IMR-90 (cell line): ENCODE data around the gene CEACAM6.

Experiments
- BHLHE40 ChIP-seq: fragments of 150-350 bp; IDR thresholded peaks from 2 replicates; pipeline ENCODE4 v1.6.1; 2016; ENCODE audit warnings: mild to moderate bottlenecking, low read depth, low read length
- CEBPB ChIP-seq: IDR thresholded peaks from 2 replicates; pipeline ENCODE4 v1.6.1; 2012; ENCODE audit warnings: low read depth, low read length, improper control_type of control experiment
- CHD1 ChIP-seq: IDR thresholded peaks from 2 replicates; pipeline ENCODE4 v1.6.1; 2012; ENCODE audit warnings: low read depth, low read length, improper control_type of control experiment
- FOS ChIP-seq: fragments of 150-350 bp; IDR thresholded peaks from 2 replicates; pipeline ENCODE4 v1.6.1; 2016; ENCODE audit warnings: low read depth, low read length
- MAFK ChIP-seq: IDR thresholded peaks from 2 replicates; pipeline ENCODE4 v1.6.1; 2012; ENCODE audit warnings: low read depth, low read length, improper control_type of control experiment
- MXI1 ChIP-seq: IDR thresholded peaks from 2 replicates; pipeline ENCODE4 v1.6.1; 2012; ENCODE audit warnings: low read depth, mild to moderate bottlenecking, low read length, moderate library complexity, borderline replicate concordance
- POLR2A ChIP-seq: IDR thresholded peaks from 2 replicates; pipeline ENCODE4 v1.6.1; 2012; ENCODE audit warnings: mild to moderate bottlenecking, low read depth, low read length
- RAD21 ChIP-seq: IDR thresholded peaks from 2 replicates; pipeline ENCODE4 v1.6.1; 2012; ENCODE audit warnings: low read length, improper control_type of control experiment
- RCOR1 ChIP-seq: IDR thresholded peaks from 2 replicates; pipeline ENCODE4 v1.6.1; 2012; ENCODE audit warnings: mild to moderate bottlenecking, low read length, improper control_type of control experiment; ENCODE audit not compliant: insufficient replicate concordance
- RFX5 ChIP-seq: IDR thresholded peaks from 2 replicates; pipeline ENCODE4 v1.8.0; 2012; ENCODE audit warnings: low read depth, mild to moderate bottlenecking, low read length, moderate library complexity
- SMC3 ChIP-seq: fragments of 150-350 bp; IDR thresholded peaks from 2 replicates; pipeline ENCODE4 v1.6.1; 2016; ENCODE audit warnings: low read depth, mild to moderate bottlenecking, antibody characterized with exemption, low read length, moderate library complexity
- USF2 ChIP-seq: fragments of 150-350 bp; IDR thresholded peaks from 2 replicates; pipeline ENCODE4 v1.6.1; 2017; ENCODE audit warnings: mild to moderate bottlenecking, antibody characterized with exemption, low read length, low read depth
- TF ChIP-seq, protein P1 (sequence below): conservative IDR thresholded peaks from 2 replicates; pipeline ENCODE4 v1.5.1; 2012; ENCODE audit warnings: mild to moderate bottlenecking, low read depth, low read length, improper control_type of control experiment
- TF ChIP-seq, protein P2 (sequence below): fragments of 150-350 bp; IDR thresholded peaks from 2 replicates; pipeline ENCODE4 v1.6.1; 2016; ENCODE audit warnings: low read depth, mild to moderate bottlenecking, low read length, moderate library complexity, borderline replicate concordance

DNA sequence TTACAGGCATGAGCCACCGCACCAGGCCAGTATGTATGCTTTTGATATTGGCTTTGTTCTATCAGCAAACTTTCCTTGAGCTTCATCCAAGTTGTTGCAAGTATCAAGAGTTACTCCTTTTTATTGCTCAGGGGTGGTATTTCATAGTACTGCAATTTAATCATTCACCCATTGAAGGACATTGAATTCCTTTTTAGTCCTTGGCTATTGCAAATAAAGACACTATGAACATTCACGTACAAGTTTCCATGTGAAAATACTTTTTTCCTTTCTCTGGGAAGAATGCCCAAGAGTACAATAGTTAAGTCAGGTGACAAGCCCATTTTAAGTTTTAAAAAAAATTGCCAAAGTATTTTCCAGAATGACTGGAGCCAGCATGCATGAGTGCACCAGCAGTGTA lies 61.4 kb downstream of the CEACAM6 start:
- TF ChIP-seq SMC3 (no peak), POLR2A (no peak), FOS (no peak), RAD21 (no peak), CEBPB (no peak), RFX5 (no peak), MXI1 (no peak), CHD1 (no peak), USF2 (no peak), MAFK (no peak), RCOR1 (no peak), BHLHE40 (no peak)
- TF ChIP-seq, protein P1, sequence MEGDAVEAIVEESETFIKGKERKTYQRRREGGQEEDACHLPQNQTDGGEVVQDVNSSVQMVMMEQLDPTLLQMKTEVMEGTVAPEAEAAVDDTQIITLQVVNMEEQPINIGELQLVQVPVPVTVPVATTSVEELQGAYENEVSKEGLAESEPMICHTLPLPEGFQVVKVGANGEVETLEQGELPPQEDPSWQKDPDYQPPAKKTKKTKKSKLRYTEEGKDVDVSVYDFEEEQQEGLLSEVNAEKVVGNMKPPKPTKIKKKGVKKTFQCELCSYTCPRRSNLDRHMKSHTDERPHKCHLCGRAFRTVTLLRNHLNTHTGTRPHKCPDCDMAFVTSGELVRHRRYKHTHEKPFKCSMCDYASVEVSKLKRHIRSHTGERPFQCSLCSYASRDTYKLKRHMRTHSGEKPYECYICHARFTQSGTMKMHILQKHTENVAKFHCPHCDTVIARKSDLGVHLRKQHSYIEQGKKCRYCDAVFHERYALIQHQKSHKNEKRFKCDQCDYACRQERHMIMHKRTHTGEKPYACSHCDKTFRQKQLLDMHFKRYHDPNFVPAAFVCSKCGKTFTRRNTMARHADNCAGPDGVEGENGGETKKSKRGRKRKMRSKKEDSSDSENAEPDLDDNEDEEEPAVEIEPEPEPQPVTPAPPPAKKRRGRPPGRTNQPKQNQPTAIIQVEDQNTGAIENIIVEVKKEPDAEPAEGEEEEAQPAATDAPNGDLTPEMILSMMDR: no peak
- TF ChIP-seq, protein P2, sequence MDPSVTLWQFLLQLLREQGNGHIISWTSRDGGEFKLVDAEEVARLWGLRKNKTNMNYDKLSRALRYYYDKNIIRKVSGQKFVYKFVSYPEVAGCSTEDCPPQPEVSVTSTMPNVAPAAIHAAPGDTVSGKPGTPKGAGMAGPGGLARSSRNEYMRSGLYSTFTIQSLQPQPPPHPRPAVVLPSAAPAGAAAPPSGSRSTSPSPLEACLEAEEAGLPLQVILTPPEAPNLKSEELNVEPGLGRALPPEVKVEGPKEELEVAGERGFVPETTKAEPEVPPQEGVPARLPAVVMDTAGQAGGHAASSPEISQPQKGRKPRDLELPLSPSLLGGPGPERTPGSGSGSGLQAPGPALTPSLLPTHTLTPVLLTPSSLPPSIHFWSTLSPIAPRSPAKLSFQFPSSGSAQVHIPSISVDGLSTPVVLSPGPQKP: no peak
